ENCODE data around the gene TGM3. TPM values are rescaled to one million over a fixed set of nuclear protein-coding genes. Genes with fewer than 3 reads are reported as not detected.

Gene TGM3
- total and polyA plus RNA-seq, 9 donors = 0.13 to 0.91 (median 0.38) TPM

DNA sequence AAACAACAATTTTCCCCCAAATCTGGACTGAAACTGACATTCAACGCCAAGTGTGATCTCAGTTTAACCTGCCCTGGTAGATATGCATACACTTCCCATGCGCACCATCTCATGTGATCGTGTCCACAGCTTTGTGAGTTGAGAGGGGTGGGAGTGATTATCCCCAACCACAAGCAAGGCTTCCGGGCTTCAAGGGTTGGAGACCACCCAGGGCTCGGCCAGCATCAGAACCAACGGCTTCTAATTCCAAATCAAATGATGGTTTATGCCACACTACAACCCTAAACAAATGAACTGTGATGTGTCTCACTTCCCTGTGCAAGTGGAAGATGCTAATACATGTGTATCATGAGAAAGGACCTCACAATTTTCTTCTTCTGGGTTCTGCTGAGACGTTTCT is 515 bp upstream of the TGM3 start:
- Histone ChIP-seq H3K9me3 (replicated peaks; ENCODE audit: control insufficient read depth, low read depth, low read length) (no peaks in the 10 kb centered on the region), H3K27ac (ENCODE audit: low read length) (no peak overlapping the region), H3K4me3 (ENCODE audit: low read length) (no peak overlapping the region), H3K4me1 (ENCODE audit: control insufficient read depth, insufficient read depth, low read length) (peaks cover 57% of the 10 kb centered on the region), H3K27me3 (ENCODE audit: control insufficient read depth, insufficient read depth, low read length) (no peaks in the 10 kb centered on the region), H3K36me3 (ENCODE audit: control insufficient read depth, insufficient read depth, low read length) (no peaks in the 10 kb centered on the region)
- DNase-seq = no peak
- WGBS (ENCODE audit: insufficient coverage) = no CpG with 5 or more reads among the region's 7 CpGs

DNA sequence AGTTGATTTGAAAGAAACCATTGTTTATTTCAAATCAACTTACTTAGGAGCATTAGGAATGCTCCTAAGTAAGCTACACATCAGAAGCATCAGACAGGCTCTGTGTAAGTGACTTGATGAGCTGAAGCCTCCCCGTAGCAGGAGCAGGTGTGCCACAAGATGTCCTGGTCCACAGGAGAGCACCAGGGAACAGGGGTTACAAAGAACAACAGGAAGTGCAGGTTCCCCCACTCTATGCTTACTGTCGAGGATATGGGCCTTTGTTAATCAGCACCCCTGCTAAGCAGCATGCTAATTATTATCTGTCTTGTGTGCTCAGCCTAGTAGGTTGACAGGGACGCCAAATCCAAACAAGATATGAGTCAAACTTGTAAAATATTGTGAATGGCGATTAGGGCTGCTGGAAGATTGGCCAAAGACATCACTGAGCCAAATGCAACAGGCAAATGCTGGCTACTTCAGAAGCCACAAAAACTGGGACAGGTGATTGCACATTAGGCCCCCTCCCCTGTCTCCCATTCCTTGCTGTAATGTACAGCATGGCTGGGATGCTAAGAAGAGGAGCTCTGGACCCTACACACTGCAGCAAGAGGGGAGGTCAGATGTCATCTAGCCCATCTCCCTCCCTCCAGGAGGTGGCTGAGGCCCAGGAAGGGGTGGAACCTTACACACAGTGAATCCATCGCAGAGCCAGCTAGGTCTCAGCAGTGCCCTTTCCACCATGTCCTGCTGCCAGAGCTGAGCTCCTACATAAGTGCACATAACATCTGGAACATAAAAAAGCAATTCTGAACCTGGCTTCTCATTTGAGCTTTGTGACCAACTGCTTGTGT is 939 bp downstream of the TGM3 start:
- Histone ChIP-seq H3K27me3 (ENCODE audit: control insufficient read depth, insufficient read depth, low read length) (no peaks in the 10 kb centered on the region), H3K4me1 (ENCODE audit: control insufficient read depth, insufficient read depth, low read length) (peaks cover 57% of the 10 kb centered on the region), H3K27ac (ENCODE audit: low read length) (peak overlapping the region; percentile 51), H3K9me3 (replicated peaks; ENCODE audit: control insufficient read depth, low read depth, low read length) (no peaks in the 10 kb centered on the region), H3K4me3 (ENCODE audit: low read length) (no peak overlapping the region), H3K36me3 (ENCODE audit: control insufficient read depth, insufficient read depth, low read length) (no peaks in the 10 kb centered on the region)
- DNase-seq = no peak
- WGBS (ENCODE audit: insufficient coverage) = 60% methylated on average over 2 of the region's 5 CpGs

DNA sequence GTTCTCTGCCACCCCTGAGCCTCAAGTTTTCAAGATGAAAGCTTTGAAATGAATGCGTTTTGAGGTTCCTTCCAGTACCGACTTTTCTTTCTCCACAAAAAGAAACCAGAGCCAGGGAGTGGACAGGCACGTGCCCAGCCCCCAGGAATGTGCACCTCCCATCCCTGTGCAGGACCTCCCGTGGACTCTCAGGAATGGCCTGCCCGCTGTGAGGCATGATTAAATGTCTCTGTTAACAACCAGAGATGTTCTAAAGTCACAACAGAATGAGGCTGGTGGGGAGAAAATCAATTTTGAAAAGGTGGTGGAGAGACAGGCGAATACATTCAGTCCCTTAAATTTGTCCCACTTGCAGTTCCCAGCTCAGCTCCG is 1.5 kb downstream of the TGM3 start:
- H3K4me1 ChIP-seq (ENCODE audit: control insufficient read depth, insufficient read depth, low read length) = peaks cover 57% of the 10 kb centered on the region
- WGBS (ENCODE audit: insufficient coverage) = 27% methylated on average over 4 of the region's 7 CpGs

DNA sequence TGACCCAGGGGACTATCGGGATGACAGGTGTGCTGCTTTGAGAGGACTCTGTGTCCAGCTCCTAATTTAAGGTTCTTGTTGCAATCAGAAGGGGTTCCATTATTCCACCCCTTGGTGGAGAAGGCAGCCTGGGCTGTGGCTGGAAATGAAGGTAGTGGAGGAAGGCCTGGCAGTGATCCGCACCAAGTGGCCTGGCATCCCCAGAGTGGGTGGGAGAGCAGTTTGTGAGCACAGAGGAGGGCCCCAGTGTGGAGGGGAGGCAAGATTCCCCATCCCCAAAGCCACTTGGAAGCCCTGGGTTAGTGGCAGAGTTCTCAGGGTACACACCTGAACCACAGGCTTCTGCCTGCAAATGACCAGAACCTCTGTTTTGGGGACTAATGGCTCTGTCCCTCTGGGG is 2.3 kb downstream of the TGM3 start:
- DNase-seq = no peak
- no peaks in the 10 kb centered on the region for H3K9me3 ChIP-seq (replicated peaks; ENCODE audit: control insufficient read depth, low read depth, low read length)
- no peak overlapping the region for H3K27ac ChIP-seq (ENCODE audit: low read length)
- H3K36me3 ChIP-seq (ENCODE audit: control insufficient read depth, insufficient read depth, low read length) = no peaks in the 10 kb centered on the region
- no peak overlapping the region for H3K4me3 ChIP-seq (ENCODE audit: low read length)
- H3K4me1 ChIP-seq (ENCODE audit: control insufficient read depth, insufficient read depth, low read length) = peaks cover 53% of the 10 kb centered on the region
- no peaks in the 10 kb centered on the region for H3K27me3 ChIP-seq (ENCODE audit: control insufficient read depth, insufficient read depth, low read length)
- WGBS (ENCODE audit: insufficient coverage) = 100% methylated on average over 1 of the region's 2 CpGs

More for the DNA sequence above, 1.5 kb downstream of the TGM3 start:
- DNase-seq = no peak
- H3K27me3 ChIP-seq (ENCODE audit: control insufficient read depth, insufficient read depth, low read length) = no peaks in the 10 kb centered on the region
- no peaks in the 10 kb centered on the region for H3K36me3 ChIP-seq (ENCODE audit: control insufficient read depth, insufficient read depth, low read length)
- H3K9me3 ChIP-seq (replicated peaks; ENCODE audit: control insufficient read depth, low read depth, low read length) = no peaks in the 10 kb centered on the region
- peak overlapping the region; percentile 3 for H3K27ac ChIP-seq (ENCODE audit: low read length)
- no peak overlapping the region for H3K4me3 ChIP-seq (ENCODE audit: low read length)

DNA sequence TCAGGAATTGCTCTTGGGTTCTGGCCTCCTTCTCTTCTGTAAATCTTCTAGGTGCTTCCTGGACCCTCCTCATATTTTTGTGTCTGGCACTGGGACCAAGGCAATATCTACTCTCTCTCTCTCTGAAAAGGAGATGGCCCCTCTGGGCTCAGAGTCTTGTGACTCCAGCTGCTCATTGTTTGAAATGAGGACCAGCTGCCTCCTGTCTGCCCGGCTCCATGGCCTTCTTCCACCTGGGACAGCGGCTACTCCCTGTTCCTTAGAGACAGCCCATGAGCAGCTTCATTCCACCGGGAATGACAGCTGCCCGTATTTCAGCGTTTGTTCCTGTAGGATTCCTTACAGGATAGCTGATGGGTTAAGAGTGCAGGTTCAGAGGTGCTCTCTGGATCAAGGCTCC is 2.9 kb downstream of the TGM3 start:
- H3K36me3 ChIP-seq (ENCODE audit: control insufficient read depth, insufficient read depth, low read length) = no peaks in the 10 kb centered on the region
- H3K9me3 ChIP-seq (replicated peaks; ENCODE audit: control insufficient read depth, low read depth, low read length) = no peaks in the 10 kb centered on the region
- no peaks in the 10 kb centered on the region for H3K27me3 ChIP-seq (ENCODE audit: control insufficient read depth, insufficient read depth, low read length)
- peaks cover 52% of the 10 kb centered on the region for H3K4me1 ChIP-seq (ENCODE audit: control insufficient read depth, insufficient read depth, low read length)
- 75% methylated on average over 3 of the region's 5 CpGs for WGBS (ENCODE audit: insufficient coverage)
- H3K27ac ChIP-seq (ENCODE audit: low read length) = no peak overlapping the region
- no peak for DNase-seq
- no peak overlapping the region for H3K4me3 ChIP-seq (ENCODE audit: low read length)

DNA sequence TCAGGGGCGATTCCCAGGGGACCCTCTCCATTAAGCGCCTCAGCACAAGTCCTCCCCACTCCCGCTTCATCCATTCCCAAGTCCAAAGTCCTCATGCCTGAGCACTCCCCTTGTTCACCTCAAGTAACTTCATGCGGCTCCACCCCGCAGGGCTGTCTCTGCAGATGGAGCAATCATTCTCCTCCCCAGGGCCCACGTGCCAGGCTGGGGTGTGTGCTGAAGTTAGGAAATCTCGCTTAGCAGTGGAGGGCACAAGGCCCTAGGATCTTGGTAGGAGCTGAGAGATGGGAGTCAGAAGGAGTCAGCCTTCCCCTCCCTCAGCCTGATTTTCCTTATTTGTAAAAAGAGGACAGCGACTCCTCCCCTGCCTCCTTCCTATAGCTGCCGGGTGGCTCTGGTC is 3.5 kb downstream of the TGM3 start:
- WGBS (ENCODE audit: insufficient coverage) = 93% methylated on average over 3 of the region's 9 CpGs
- H3K4me3 ChIP-seq (ENCODE audit: low read length) = no peak overlapping the region
- H3K4me1 ChIP-seq (ENCODE audit: control insufficient read depth, insufficient read depth, low read length) = peaks cover 54% of the 10 kb centered on the region
- no peak for DNase-seq
- no peaks in the 10 kb centered on the region for H3K27me3 ChIP-seq (ENCODE audit: control insufficient read depth, insufficient read depth, low read length)
- H3K27ac ChIP-seq (ENCODE audit: low read length) = no peak overlapping the region
- H3K9me3 ChIP-seq (replicated peaks; ENCODE audit: control insufficient read depth, low read depth, low read length) = no peaks in the 10 kb centered on the region
- no peaks in the 10 kb centered on the region for H3K36me3 ChIP-seq (ENCODE audit: control insufficient read depth, insufficient read depth, low read length)

DNA sequence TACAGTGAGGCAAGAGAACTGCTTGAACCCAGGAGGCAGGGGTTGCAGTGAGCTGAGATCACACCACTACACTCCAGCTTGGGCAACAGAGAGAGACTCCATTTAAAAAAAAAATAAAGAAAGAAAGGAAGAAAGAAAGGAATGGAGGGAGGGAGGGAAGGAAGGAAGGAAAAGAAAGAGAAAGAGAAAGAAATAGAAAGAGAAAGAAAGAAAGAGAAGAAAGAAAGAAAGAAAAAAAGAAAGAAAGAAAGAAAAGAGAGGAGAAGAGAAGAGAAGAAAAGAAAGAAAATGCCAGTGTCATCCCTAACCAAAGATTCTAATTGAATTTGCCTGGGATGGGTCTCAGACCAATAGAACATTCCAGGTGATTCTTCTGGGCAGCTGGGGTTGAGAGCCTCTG is 4.2 kb downstream of the TGM3 start:
- Histone ChIP-seq H3K27ac (ENCODE audit: low read length) (no peak overlapping the region), H3K4me1 (ENCODE audit: control insufficient read depth, insufficient read depth, low read length) (peaks cover 54% of the 10 kb centered on the region), H3K9me3 (replicated peaks; ENCODE audit: control insufficient read depth, low read depth, low read length) (no peaks in the 10 kb centered on the region), H3K36me3 (ENCODE audit: control insufficient read depth, insufficient read depth, low read length) (no peaks in the 10 kb centered on the region), H3K27me3 (ENCODE audit: control insufficient read depth, insufficient read depth, low read length) (peaks cover 2% of the 10 kb centered on the region), H3K4me3 (ENCODE audit: low read length) (no peak overlapping the region)
- no peak for DNase-seq

DNA sequence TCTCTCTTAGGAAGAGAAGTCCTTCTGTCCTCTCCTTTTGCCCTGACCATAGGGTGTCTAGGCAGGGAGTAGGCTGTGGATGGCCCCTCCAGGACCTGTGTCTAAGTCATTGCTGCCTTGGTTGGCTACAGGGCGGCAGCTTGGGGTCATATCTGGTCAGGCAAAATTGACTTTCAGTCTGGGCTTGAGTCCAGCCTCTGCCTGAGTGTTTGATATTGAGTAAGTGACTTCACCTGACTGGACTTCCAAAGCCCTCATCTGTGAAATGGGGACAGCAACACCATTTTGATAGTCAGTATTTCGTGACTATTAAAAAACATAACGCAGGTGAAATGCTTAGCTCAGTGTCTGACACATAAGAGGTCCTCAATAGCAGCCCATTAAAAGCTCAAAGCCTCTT is 4.6 kb downstream of the TGM3 start:
- H3K36me3 ChIP-seq (ENCODE audit: control insufficient read depth, insufficient read depth, low read length) = no peaks in the 10 kb centered on the region
- H3K27ac ChIP-seq (ENCODE audit: low read length) = no peak overlapping the region
- H3K4me1 ChIP-seq (ENCODE audit: control insufficient read depth, insufficient read depth, low read length) = peaks cover 50% of the 10 kb centered on the region
- WGBS (ENCODE audit: insufficient coverage) = 83% methylated on average over 3 of the region's 3 CpGs
- H3K9me3 ChIP-seq (replicated peaks; ENCODE audit: control insufficient read depth, low read depth, low read length) = no peaks in the 10 kb centered on the region
- H3K27me3 ChIP-seq (ENCODE audit: control insufficient read depth, insufficient read depth, low read length) = peaks cover 2% of the 10 kb centered on the region
- no peak for DNase-seq
- no peak overlapping the region for H3K4me3 ChIP-seq (ENCODE audit: low read length)

DNA sequence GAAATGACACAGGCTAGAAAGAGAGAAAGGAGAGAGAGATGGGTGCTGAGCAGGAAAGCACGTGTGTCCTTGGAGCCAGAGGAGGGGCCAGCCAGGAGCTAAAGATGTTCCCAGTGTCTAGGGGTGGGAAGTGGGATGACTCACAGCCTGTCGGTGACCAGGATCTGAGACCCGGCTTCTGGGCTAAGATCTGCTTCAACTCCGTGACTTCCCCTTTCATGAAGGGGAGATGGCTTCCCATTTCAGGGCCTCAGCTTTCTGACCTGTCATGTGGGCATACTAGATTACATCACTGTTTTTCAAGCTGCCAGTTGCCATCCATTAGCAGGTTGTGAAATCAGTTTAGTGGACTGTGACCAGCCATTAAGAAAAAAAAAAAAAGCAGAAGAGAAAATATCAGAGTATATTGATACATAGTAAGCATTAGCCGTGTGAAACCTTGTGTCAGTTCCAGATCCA is 5.4 kb downstream of the TGM3 start:
- Histone ChIP-seq H3K4me1 (ENCODE audit: control insufficient read depth, insufficient read depth, low read length) (peaks cover 44% of the 10 kb centered on the region), H3K27ac (ENCODE audit: low read length) (peak overlapping the region; percentile 20)

DNA sequence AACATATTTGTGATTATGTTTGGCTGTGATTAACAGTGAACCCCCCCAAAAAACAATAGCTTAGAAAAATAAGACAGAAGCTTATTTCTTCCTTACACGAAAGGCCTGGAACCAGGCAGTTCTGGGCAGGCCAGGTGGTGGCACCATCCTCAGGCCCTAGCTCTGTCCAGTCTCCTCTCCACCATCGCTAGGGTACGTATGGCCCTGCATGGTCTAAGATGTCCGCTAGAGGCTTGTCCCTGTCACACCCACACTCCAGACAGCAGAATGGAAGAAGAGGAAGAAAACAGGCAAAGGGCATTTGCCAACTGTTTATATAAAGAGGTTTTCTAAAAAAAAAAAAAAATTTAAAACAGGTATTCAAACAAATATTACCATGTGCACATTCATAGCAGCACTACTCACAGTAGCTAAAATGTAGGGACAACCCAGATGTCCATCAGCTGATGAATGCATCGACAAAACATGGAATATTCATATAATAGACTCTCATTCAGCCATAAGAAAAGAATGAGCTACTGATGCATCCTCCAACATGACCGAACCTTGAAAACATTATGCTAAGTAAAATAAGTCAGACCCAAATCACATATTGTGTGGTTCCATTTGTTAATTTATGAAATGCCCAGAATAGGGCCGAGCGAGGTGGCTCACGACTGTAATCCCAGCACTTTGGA is 6.7 kb downstream of the TGM3 start:
- Histone ChIP-seq H3K36me3 (ENCODE audit: control insufficient read depth, insufficient read depth, low read length) (no peaks in the 10 kb centered on the region), H3K27ac (ENCODE audit: low read length) (no peak overlapping the region), H3K4me1 (ENCODE audit: control insufficient read depth, insufficient read depth, low read length) (peaks cover 30% of the 10 kb centered on the region), H3K27me3 (ENCODE audit: control insufficient read depth, insufficient read depth, low read length) (peaks cover 2% of the 10 kb centered on the region), H3K4me3 (ENCODE audit: low read length) (no peak overlapping the region), H3K9me3 (replicated peaks; ENCODE audit: control insufficient read depth, low read depth, low read length) (no peaks in the 10 kb centered on the region)
- 65% methylated on average over 4 of the region's 9 CpGs for WGBS (ENCODE audit: insufficient coverage)
- DNase-seq = no peak

More for the DNA sequence above, 5.4 kb downstream of the TGM3 start:
- H3K9me3 ChIP-seq (replicated peaks; ENCODE audit: control insufficient read depth, low read depth, low read length) = no peaks in the 10 kb centered on the region
- peak; percentile 73 for DNase-seq
- H3K36me3 ChIP-seq (ENCODE audit: control insufficient read depth, insufficient read depth, low read length) = no peaks in the 10 kb centered on the region
- H3K4me3 ChIP-seq (ENCODE audit: low read length) = no peak overlapping the region
- WGBS (ENCODE audit: insufficient coverage) = 20% methylated on average over 3 of the region's 5 CpGs
- peaks cover 2% of the 10 kb centered on the region for H3K27me3 ChIP-seq (ENCODE audit: control insufficient read depth, insufficient read depth, low read length)

Measured in muscle of leg (tissue), 11 donors.